ENCODE results near the gene MTRFR.

The MTRFR gene

GRCh38 chr12:123269896-123270213 is 36.6 kb downstream of the MTRFR start:
- in situ Hi-C loops (cut with MboI; ENCODE audit: low sequenced_read_pairs) = no loop called here

- in situ Hi-C loops (cut with MboI; ENCODE audit: low sequenced_read_pairs) = no loop called here
Measured at GRCh38 chr12:123270214-123271000, 37.2 kb downstream of the MTRFR start.

DNA sequence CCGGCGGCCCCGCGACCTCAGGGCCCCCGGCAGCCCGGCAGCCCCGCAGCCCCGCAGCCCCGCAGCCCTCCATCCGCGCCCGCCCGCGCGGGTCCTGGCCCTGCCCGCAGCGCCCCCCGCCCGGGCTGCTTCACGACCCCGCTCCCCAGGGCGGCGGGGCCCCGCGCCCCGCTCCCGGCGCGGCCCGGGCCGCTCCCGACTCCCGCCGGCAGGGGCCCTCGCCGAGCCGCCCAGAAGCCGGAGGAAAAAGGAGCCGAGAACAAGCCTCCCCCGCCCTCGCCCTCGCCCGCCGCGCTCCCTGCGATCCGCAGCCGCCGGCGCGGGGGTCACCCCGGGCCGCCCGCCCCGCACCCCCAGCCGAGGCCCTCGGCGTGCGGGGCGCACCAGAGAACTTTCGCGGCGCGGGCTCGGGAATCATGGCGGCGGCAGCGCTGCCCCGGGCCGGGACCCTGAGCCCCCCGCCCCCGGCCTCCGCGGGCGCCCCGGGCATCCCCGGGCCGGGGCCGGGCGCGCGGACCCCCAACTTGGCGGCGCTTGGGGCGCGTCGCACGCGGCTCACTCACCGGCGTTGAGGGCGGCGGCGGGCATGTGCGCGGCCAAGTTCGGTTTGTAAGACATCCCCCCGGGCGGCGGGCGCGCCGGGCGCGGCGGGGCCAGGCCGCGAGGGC is 37.9 kb downstream of the MTRFR start:
- in situ Hi-C loops (cut with MboI; ENCODE audit: low sequenced_read_pairs) = no loop called here

GRCh38 chr12:123273166-123273565 is 39.9 kb downstream of the MTRFR start:
- in situ Hi-C loops (cut with MboI; ENCODE audit: low sequenced_read_pairs) = no loop called here

- in situ Hi-C loops (cut with MboI; ENCODE audit: low sequenced_read_pairs) = no loop called here
Measured at GRCh38 chr12:123278101-123278627, 44.9 kb downstream of the MTRFR start.

DNA sequence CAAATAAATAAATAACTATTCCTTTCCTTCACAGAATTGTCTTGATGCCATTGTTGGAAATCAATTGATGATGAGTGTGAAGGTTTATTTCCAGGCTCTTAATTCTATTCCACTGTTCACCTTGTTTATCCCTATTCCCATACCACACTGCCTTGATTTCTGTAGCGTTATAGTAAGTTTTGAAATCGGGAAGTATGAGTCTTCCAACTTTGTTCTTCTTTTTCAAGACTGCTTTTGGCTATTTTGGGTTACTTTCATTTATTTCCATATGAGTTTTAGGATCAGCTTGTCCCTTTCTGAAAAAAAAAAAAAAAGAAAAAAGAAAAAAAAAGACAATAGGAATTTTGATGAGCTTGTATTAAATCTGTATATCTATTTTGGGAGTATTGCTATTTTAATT is 47.7 kb downstream of the MTRFR start:
- in situ Hi-C loops (cut with MboI; ENCODE audit: low sequenced_read_pairs) = no loop called here

- in situ Hi-C loops (cut with MboI; ENCODE audit: low sequenced_read_pairs) = no loop called here
Measured at GRCh38 chr12:123282111-123282510, 48.9 kb downstream of the MTRFR start.

GRCh38 chr12:123283461-123283860 is 50.2 kb downstream of the MTRFR start:
- in situ Hi-C loops (cut with MboI; ENCODE audit: low sequenced_read_pairs) = no loop called here

DNA sequence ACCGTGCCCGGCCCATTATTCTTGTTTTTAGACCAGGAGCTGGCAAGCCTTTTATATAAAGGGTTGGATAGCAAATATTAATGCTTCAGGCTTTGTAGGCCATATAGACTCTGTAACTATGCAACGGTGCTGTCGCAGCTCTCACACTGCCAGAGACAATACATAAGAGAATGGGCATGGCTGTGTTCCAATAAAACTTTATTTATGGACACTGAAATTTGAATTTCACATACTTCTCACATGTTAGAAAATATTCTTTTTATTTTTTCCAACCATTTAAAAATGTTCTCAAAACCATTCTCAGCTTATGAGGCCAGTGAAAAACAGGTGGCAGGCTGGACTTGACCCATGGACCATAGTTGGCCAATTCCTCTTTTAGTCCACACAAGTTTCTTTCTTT is 51.4 kb downstream of the MTRFR start:
- in situ Hi-C loops (cut with MboI; ENCODE audit: low sequenced_read_pairs) = no loop called here

DNA sequence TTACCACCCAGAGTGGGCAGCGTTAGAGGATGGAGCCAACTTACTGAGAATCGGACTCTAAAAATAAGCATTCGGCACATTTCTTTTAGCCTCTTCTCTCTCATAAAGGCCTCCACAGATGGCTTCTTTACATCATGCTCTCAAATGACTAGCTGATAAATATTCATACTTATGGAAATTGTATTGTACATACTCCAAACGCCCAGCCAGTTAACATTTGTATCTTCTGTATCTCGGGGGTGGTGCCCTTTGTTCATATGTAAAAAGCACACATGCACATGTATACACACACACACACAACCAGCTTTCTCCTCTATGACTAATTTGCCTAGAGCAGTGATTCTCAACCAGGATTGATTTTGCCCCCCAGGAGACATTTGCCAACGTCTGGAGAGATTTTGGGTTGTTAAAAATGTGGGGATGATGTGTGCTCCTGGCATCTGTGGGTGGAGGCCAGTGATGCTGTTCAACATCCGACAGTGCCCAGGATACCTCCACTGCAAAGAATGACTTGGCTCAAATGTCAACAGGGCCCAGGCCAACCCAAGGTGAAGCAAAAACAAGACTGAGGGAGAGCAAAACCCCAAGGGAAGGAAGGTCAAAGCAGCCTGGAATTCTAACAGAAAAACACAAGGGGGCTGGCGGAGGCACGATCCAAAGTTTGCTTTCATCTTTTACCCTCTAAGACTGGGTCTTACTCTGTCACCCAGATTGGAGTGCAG is 53.6 kb downstream of the MTRFR start:
- in situ Hi-C loops (cut with MboI; ENCODE audit: low sequenced_read_pairs) = no loop called here

GRCh38 chr12:123288751-123289346 is 55.6 kb downstream of the MTRFR start:
- in situ Hi-C loops (cut with MboI; ENCODE audit: low sequenced_read_pairs) = no loop called here

DNA sequence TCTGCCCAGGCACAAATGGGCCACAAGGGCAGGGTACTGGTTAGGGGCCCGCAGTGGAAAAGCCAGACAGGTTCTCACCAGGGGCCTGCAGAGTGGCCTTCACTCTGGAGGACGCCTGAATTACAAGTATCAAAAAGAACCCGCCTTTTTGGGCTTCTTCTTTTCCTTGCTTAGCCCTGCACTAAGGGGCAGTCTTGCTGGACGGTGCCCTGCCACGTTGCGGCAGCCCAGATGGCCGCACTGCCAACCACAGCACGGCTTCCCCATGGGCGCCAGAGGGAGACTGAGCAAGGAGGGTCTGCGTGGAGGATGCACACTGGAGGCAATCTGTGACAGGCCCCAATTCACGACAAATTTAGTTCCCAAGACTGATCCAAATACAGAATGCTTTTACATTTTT is 56.7 kb downstream of the MTRFR start:
- in situ Hi-C loops (cut with MboI; ENCODE audit: low sequenced_read_pairs) = no loop called here

- in situ Hi-C loops (cut with MboI; ENCODE audit: low sequenced_read_pairs) = no loop called here
Measured at GRCh38 chr12:123293178-123293760, 60.0 kb downstream of the MTRFR start.

DNA sequence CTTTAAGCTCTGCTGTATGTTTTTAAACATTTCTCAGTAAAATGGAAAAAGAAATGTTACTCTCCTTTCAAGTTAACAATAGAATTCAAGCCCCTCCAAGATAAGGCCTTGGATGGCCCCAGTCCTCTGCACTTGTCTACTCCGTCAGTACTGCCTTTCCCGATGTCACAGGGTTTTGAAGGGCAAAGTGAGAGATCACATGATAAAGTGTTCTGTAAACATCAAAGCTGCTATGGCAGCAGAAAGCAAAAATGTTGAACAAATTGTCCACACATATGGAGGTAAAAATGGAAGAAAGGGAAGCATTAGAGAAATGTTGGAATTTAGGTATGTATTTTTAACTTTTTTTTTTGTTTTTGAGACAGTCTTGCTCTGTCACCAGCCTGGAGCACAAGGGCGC is 71.9 kb downstream of the MTRFR start:
- in situ Hi-C loops (cut with MboI; ENCODE audit: low sequenced_read_pairs) = no loop called here

- in situ Hi-C loops (cut with MboI; ENCODE audit: low sequenced_read_pairs) = no loop called here
Measured at GRCh38 chr12:123306200-123306599, 73.0 kb downstream of the MTRFR start.

Data from hTERT RPE-1 (cell line).